Activated CD8-positive, alpha-beta T cell treated with anti-CD3 and anti-CD28 coated beads, Interleukin-2, amount 10 ng/mL, durations not matched to agents 7 days and 5 days (primary cell): ENCODE data around the gene MBOAT2. TPM values are rescaled to one million over a fixed set of nuclear protein-coding genes. Genes with fewer than 3 reads are reported as not detected.

ENCODE experiments used
- ATAC-seq: fragments of 150-1000 bp; cut with Tn5 transposase; one replicate; pipeline ENCODE4 v1.10.0; 2021; ENCODE audit warnings: moderate library complexity
- CTCF ChIA-PET: fragments of 350-600 bp; sonication (Branson Sonifier 250); formaldehyde crosslinking; loops from one replicate; lab custom pipeline; 2021; ENCODE audit warnings: antibody characterized with exemption; lab: Charles Lee
- POLR2A ChIA-PET: fragments of 350-600 bp; sonication (Branson Sonifier 250); formaldehyde crosslinking; loops from one replicate; lab custom pipeline; 2021; ENCODE audit warnings: antibody characterized with exemption; lab: Charles Lee
- DNase-seq: peaks from one replicate; pipeline ENCODE4 v3.0.0-alpha.2; 2020
- H3K27ac Mint-ChIP-seq: one replicate; pipeline ENCODE4 v1.8.0; 2021; ENCODE audit warnings: mild to moderate bottlenecking, mixed read lengths
- H3K27me3 Mint-ChIP-seq: one replicate; pipeline ENCODE4 v1.8.0; 2021; ENCODE audit warnings: low read depth, mixed read lengths
- H3K36me3 Mint-ChIP-seq: one replicate; pipeline ENCODE4 v1.8.0; 2021; ENCODE audit warnings: low read depth, mixed read lengths
- H3K4me1 Mint-ChIP-seq: one replicate; pipeline ENCODE4 v1.8.0; 2021; ENCODE audit warnings: low read depth, mixed read lengths
- H3K4me3 Mint-ChIP-seq: one replicate; pipeline ENCODE4 v1.8.0; 2021; ENCODE audit warnings: mild to moderate bottlenecking, mixed read lengths
- H3K9me3 Mint-ChIP-seq: one replicate; pipeline ENCODE4 v1.8.0; 2022; ENCODE audit warnings: mixed read lengths; ENCODE audit not compliant: insufficient read depth
- total RNA-seq, 2 experiments: library from RNA; stranded (reverse); gene quantifications; one replicate each; pipeline ENCODE4 v1.2.3, GENCODE V29; 2021

The MBOAT2 gene
- total RNA-seq, 2 experiments from 2014 or later, result 6.3 to 6.5 TPM

- DNase-seq, result no peak
- no peak for ATAC-seq
- Mint-ChIP-seq H3K9me3 (no peaks in the 10 kb centered on the region), H3K4me1 (no peaks in the 10 kb centered on the region), H3K27me3 (peaks cover 15% of the 10 kb centered on the region), H3K36me3 (no peaks in the 10 kb centered on the region), H3K27ac (no peak overlapping the region), H3K4me3 (no peak overlapping the region)
- ChIA-PET POLR2A (no interaction called here), CTCF (no interaction called here)
Observed at GRCh38 chr2:8860239-8860638, 143.2 kb downstream of the MBOAT2 start.

DNA sequence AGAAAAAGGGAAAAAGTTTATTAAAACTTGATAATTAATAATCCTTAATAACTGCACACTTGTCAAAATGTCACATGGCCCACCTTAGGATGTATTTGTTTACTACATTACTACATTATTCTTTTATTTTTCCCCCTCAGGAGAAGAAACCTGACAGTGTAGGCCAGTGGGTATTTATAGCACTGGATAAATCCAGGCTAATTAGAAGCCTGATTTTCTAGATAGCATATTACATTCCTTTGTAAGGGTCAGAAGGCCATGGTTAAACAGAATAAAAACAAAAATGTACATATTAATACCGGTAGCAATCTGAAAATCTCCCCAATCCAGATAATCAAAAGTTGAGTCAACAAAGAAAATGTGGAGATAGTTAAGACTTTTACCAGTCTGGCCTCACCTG, 144.6 kb downstream of the MBOAT2 start:
- POLR2A ChIA-PET, result no interaction called here
- DNase-seq (no peak), ATAC-seq (no peak)
- Mint-ChIP-seq H3K4me3 (no peak overlapping the region), H3K36me3 (no peaks in the 10 kb centered on the region), H3K27me3 (peaks cover 20% of the 10 kb centered on the region), H3K9me3 (no peaks in the 10 kb centered on the region), H3K4me1 (no peaks in the 10 kb centered on the region), H3K27ac (no peak overlapping the region)
- CTCF ChIA-PET, result no interaction called here

- ChIA-PET POLR2A (no interaction called here), CTCF (no interaction called here)
- no peaks in the 10 kb centered on the region for H3K36me3 Mint-ChIP-seq
- peaks cover 23% of the 10 kb centered on the region for H3K27me3 Mint-ChIP-seq
- no peak overlapping the region for H3K4me3 Mint-ChIP-seq
- H3K4me1 Mint-ChIP-seq, result no peaks in the 10 kb centered on the region
- DNase-seq (peak; percentile 12), ATAC-seq (no peak)
- H3K9me3 Mint-ChIP-seq, result no peaks in the 10 kb centered on the region
- H3K27ac Mint-ChIP-seq, result no peak overlapping the region
Observed at GRCh38 chr2:8858264-8858663, 145.2 kb downstream of the MBOAT2 start.

GRCh38 chr2:8857709-8858108, 145.8 kb downstream of the MBOAT2 start:
- no peaks in the 10 kb centered on the region for H3K4me1 Mint-ChIP-seq
- no peak for ATAC-seq
- POLR2A ChIA-PET, result no interaction called here
- peak; percentile 10 for DNase-seq
- CTCF ChIA-PET, result no interaction called here
- no peak overlapping the region for H3K4me3 Mint-ChIP-seq
- no peaks in the 10 kb centered on the region for H3K9me3 Mint-ChIP-seq
- peaks cover 27% of the 10 kb centered on the region for H3K27me3 Mint-ChIP-seq
- H3K27ac Mint-ChIP-seq, result no peak overlapping the region
- H3K36me3 Mint-ChIP-seq, result no peaks in the 10 kb centered on the region

GRCh38 chr2:8856176-8856575, 147.3 kb downstream of the MBOAT2 start:
- Mint-ChIP-seq H3K9me3 (no peaks in the 10 kb centered on the region), H3K36me3 (no peaks in the 10 kb centered on the region), H3K27ac (no peak overlapping the region), H3K4me3 (no peak overlapping the region), H3K27me3 (peaks cover 26% of the 10 kb centered on the region), H3K4me1 (no peaks in the 10 kb centered on the region)
- ChIA-PET POLR2A (no interaction called here), CTCF (no interaction called here)
- DNase-seq (no peak), ATAC-seq (no peak)

DNA sequence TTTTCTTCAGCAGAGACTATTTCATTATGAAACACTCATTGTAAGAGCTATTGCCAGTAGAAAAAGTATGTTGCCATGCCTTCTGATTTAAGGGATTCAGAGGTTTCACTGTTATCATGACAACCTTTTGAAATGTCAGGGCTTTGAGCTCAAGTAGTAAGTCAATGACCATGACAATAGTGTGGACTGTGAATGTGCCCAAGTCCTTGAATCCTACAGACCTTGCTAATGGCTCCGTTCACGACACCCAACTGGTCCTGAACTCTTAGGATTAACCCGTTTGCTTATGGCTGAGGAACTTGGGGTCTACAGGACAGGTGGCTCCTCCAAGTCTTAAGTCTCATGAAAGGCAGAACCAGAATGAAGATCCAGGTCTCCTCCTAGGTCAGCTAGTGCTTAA, 148.5 kb downstream of the MBOAT2 start:
- Mint-ChIP-seq H3K4me1 (no peaks in the 10 kb centered on the region), H3K9me3 (no peaks in the 10 kb centered on the region), H3K4me3 (no peak overlapping the region), H3K27ac (no peak overlapping the region), H3K27me3 (peaks cover 26% of the 10 kb centered on the region), H3K36me3 (no peaks in the 10 kb centered on the region)
- ATAC-seq (no peak), DNase-seq (no peak)
- ChIA-PET CTCF (no interaction called here), POLR2A (no interaction called here)

DNA sequence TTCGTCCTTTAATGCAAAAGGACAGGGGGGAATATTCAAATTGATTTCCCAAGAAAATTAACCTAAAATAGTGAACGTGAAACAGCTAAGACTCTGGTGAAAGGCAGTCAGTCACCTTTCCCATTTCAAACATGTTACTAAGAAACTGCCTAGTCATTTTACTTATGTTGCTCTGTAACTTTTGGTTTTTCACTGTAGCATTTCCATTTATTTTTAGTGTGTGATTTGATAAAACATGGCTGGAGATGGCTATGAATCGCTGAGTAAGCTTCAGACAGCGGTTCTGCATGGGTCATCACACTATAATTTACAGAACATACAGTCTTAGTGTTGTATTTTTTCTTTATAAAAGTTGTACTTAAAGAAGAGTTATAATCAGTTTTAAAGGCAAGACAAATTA, 150.1 kb downstream of the MBOAT2 start:
- no peak overlapping the region for H3K4me3 Mint-ChIP-seq
- peaks cover 3% of the 10 kb centered on the region for H3K4me1 Mint-ChIP-seq
- DNase-seq (no peak), ATAC-seq (no peak)
- POLR2A ChIA-PET, result no interaction called here
- peaks cover 24% of the 10 kb centered on the region for H3K27me3 Mint-ChIP-seq
- H3K27ac Mint-ChIP-seq, result no peak overlapping the region
- CTCF ChIA-PET, result no interaction called here
- no peaks in the 10 kb centered on the region for H3K36me3 Mint-ChIP-seq
- no peaks in the 10 kb centered on the region for H3K9me3 Mint-ChIP-seq

- Mint-ChIP-seq H3K9me3 (no peaks in the 10 kb centered on the region), H3K4me3 (no peak overlapping the region)
Observed at GRCh38 chr2:8851811-8852560, 151.5 kb downstream of the MBOAT2 start.

GRCh38 chr2:8850845-8851487, 152.5 kb downstream of the MBOAT2 start:
- ChIA-PET CTCF (no interaction called here), POLR2A (no interaction called here)
- Mint-ChIP-seq H3K27ac (no peak overlapping the region), H3K36me3 (no peaks in the 10 kb centered on the region), H3K4me1 (peaks cover 3% of the 10 kb centered on the region), H3K27me3 (peaks cover 30% of the 10 kb centered on the region), H3K9me3 (no peaks in the 10 kb centered on the region), H3K4me3 (no peak overlapping the region)
- DNase-seq (no peak), ATAC-seq (no peak)

More at GRCh38 chr2:8851811-8852560, 151.5 kb downstream of the MBOAT2 start:
- peaks cover 3% of the 10 kb centered on the region for H3K4me1 Mint-ChIP-seq
- no peak for ATAC-seq
- no peak overlapping the region for H3K27ac Mint-ChIP-seq
- POLR2A ChIA-PET, result no interaction called here
- no peaks in the 10 kb centered on the region for H3K36me3 Mint-ChIP-seq
- no peak for DNase-seq
- peaks cover 24% of the 10 kb centered on the region for H3K27me3 Mint-ChIP-seq
- CTCF ChIA-PET, result no interaction called here

DNA sequence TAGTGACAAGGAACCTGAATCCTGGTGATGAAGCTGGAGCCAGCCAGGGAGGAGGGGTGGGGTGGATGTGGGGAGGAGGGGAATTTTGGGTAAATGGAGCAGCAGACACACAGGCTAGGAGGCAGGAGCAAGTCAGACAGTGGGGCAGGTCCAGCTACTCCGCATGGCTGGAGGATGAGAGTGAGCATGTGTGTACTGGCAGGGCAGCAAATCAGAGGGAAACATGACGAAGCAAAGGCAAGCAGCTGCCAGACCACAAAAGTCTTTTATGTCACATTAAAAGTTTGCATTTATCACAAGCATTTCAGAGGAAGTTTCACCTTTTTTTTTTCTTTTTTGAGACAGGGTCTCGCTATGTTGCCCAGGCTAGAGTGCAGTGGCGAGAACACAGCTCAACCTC, 154.2 kb downstream of the MBOAT2 start:
- no peaks in the 10 kb centered on the region for H3K36me3 Mint-ChIP-seq
- peaks cover 3% of the 10 kb centered on the region for H3K4me1 Mint-ChIP-seq
- CTCF ChIA-PET, result no interaction called here
- H3K27me3 Mint-ChIP-seq, result peaks cover 34% of the 10 kb centered on the region
- H3K27ac Mint-ChIP-seq, result no peak overlapping the region
- ATAC-seq (no peak), DNase-seq (no peak)
- H3K4me3 Mint-ChIP-seq, result no peak overlapping the region
- POLR2A ChIA-PET, result no interaction called here
- no peaks in the 10 kb centered on the region for H3K9me3 Mint-ChIP-seq

- no peak for ATAC-seq
- H3K4me3 Mint-ChIP-seq, result no peak overlapping the region
- no peak overlapping the region for H3K27ac Mint-ChIP-seq
- H3K9me3 Mint-ChIP-seq, result no peaks in the 10 kb centered on the region
- POLR2A ChIA-PET, result no interaction called here
- CTCF ChIA-PET, result no interaction called here
- H3K27me3 Mint-ChIP-seq, result peaks cover 34% of the 10 kb centered on the region
- no peak for DNase-seq
- peaks cover 3% of the 10 kb centered on the region for H3K4me1 Mint-ChIP-seq
- H3K36me3 Mint-ChIP-seq, result no peaks in the 10 kb centered on the region
Observed at GRCh38 chr2:8848328-8849100, 155.0 kb downstream of the MBOAT2 start.

GRCh38 chr2:8847400-8847799, 156.1 kb downstream of the MBOAT2 start:
- DNase-seq, result no peak
- no peak for ATAC-seq
- ChIA-PET POLR2A (interaction anchor here (2.2 kb wide), 1 partner anchor 10 kb away, joined by 8 read pairs; the partner anchor contains the start of gene KIDINS220), CTCF (no interaction called here)
- Mint-ChIP-seq H3K27ac (no peak overlapping the region), H3K4me3 (no peak overlapping the region), H3K9me3 (no peaks in the 10 kb centered on the region), H3K36me3 (no peaks in the 10 kb centered on the region), H3K27me3 (peaks cover 27% of the 10 kb centered on the region), H3K4me1 (peaks cover 3% of the 10 kb centered on the region)
